Epidermal melanocyte (primary cell): ENCODE data around the gene HTR6.
"Not testable (repeated sequence)": the region's sequence is repeated elsewhere in the genome, so short reads cannot be mapped to it uniquely, and the experiment has no call there.

Experiments used
- DNase-seq: peaks from one replicate; pipeline ENCODE4 v3.0.0; 2011; ENCODE audit warnings: low spot score; ENCODE audit not compliant: insufficient read length

Gene HTR6

GRCh38 chr1:19664453-19665185 is at the start of gene HTR6:
HTR6 (plus strand) TSS chr1:19664875; CDS start chr1:19665754, 879 bp downstream.
- DNase-seq = peak; percentile 16

GRCh38 chr1:19615438-19615837 is 49.2 kb upstream of the HTR6 start:
- DNase-seq = no peak

- no peak for DNase-seq
Measured at GRCh38 chr1:19616489-19616888, 48.2 kb upstream of the HTR6 start.

- DNase-seq = no peak
Measured at GRCh38 chr1:19617376-19617775, 47.3 kb upstream of the HTR6 start.

DNA sequence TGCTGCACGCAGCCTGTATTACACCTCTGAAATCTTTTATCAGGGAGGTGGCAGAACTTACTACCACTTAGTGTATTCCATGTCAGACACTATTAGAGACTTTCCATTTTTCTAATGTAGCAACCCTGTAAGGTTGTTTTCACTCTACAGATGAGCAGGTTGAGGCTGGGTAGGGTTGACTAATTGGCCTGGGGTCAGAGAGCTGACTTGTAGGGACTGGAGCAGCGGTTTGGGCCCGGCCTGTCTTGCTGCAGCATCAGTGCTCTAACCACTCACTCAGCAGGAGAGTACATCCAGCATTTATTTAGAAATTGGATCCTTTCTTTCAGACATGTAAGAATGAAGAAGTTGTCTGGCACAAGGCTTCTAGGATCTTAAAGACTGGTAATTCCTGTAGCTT is 46.2 kb upstream of the HTR6 start:
- no peak for DNase-seq

DNA sequence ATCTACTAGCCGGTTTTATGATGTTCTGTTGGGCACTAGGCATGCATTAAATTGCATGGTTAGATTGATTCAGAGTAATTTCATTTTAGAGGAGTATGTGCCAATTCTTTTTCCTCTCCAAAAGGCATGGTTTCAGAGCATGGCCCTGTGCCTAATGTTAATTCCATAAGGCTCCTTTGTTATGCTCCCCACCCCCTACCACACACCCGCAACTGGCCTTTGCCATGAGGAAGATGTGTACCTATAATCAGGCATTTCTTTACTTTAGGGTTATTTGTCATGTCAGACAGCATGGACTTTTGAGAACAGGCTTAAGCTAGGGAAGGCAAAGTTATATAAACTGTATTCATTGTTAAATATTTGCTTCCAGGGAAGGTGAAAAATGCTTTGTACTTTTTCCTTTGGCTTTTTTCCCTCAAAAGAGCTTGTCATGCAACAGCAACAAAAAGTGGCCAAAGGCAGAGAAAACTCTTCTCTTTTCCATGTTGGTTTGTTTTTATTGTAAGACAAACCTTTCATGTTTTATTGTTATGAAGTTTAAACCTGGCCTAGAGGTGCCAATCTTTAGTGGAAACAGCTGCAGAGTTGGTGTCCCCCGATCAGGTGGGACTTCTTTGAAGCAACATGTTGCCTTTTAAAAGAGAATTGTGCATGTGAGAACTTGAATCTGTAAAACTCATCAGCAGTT is 44.8 kb upstream of the HTR6 start:
- DNase-seq = no peak

DNA sequence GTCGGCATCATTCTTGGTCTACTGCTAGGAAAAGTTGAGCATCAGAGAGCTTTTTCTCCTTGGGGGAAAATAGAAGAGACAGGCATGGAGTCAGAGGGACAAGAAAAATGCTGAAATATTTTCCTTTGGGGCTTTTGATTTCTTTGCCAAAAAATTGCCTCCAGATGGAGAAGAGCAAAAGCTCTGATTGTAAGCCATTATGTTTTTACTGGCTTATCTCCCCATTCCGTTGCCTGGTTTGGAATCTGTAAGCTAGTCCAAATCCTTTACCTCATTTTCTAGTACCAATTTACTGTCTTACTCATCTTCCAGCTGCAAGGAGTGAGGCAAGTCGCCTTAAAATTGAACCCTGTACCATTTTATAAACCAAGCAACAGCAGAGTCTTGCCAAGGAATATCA is 43.9 kb upstream of the HTR6 start:
- DNase-seq = no peak

DNA sequence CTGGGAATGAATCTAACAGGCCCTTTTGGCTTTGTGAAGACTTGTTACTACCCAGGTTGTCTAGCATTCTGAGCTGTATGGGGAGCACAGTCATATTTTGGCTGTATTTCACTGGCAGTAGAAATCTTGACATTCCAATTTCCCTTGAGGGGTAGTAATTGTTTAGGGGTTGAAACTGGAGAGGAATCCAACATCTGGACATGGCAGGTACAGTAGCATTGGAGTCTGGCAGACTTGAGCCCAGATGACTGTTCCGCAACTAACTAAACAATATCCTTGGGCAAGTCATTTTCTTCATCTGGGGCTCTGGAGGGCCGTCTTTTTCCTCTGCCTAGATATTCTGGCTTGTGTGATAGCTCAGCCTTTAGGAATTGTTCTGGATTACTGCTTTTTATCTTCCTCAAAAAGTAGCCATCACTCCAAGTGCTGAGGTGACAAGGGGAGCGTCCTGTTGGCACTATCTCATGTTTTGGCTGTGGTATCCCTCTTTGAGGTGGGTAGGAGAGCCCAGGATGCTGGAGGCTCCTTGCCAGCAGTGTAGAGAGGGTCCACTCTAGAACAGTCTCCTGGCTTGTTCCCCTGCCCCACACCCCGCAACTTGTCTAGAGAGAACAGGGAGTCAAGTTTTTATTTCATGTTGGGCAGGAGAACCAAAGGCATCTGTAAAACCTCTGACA is 43.3 kb upstream of the HTR6 start:
- DNase-seq = no peak

GRCh38 chr1:19622204-19622603 is 42.5 kb upstream of the HTR6 start:
- DNase-seq = no peak

GRCh38 chr1:19623523-19623922 is 41.2 kb upstream of the HTR6 start:
- DNase-seq = no peak

DNA sequence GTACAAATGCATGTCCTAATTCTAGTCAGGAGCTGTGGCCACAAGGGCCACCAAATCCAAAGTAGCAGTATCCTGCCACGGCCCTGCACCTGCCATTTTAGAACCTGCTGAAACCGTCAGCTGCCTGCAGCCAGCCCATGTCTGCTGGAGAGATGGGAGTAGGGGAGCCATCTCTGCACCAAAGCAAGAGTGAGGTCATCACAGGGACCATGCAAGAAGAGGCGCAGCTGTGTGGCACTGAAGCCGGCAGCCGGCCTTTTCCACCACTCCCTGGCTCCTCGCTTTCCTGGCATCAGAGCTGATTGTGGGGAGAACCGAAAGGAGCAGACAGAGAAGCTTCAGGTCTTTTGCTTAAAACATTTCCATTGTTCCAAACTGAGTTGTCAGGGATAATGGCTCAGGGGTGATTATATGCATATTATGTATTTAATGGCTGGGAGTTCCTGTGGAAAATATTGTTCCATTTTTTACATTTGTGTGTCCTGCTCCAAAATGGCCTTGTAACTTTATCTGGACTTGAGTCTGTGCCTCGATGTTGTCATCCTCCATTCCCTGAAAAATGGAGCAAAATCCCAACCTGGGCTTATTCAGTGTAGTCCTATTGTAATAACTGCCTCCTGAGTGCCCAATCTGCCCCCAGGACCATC is 39.3 kb upstream of the HTR6 start:
- no peak for DNase-seq

GRCh38 chr1:19628879-19629278 is 35.8 kb upstream of the HTR6 start:
- no peak for DNase-seq

GRCh38 chr1:19629357-19629756 is 35.3 kb upstream of the HTR6 start:
- no peak for DNase-seq

DNA sequence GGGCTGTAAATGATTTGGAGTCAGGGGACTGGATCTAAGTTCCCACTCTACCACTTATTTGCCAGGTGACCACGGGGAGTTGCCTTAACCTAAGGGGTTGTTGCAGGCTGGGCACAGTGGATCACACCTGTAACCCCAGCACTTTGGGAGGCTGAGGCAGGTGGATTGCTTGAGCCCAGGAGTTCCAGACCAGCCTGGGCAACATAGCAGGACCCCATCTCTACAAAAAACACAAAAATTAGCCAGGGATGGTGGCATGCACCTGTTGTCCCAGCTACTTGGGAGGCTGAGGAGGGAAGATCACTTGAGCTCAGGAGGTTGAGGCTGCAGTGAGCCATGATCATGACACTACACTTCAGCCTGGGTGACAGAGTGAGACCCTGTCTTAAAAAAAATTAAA is 34.5 kb upstream of the HTR6 start:
- not testable (repeated sequence) for DNase-seq

DNA sequence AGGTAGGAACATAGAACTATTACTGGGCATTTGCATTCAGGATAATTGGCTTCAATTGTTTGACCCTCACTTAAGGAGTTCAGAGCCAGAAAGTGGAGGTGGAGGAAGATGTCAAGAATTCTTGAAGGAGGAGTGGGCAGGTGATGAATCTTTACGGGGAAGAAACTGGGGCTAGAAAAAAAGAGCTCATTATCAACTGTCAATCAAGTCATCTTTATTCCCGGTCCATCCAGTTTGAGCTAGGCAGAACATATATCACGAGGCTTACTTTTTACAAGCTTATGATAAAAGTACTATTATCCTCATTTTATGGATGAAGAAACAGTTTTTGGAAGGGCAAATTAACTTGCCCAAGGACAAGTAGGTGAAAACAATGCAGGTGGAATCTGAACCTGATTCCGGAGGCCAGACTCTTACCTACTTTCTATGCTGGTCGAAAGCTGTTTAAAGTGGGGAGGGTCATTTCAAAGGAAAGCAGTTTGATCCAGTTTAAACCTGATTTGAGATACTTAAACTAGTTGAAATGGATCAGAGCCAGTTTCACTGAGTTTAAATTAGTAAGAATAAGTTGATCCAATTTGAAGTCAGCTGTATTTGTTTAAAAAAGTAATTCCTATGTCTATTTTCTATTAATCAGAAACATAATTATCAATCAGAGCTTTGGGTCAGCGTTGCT is 33.8 kb upstream of the HTR6 start:
- no peak for DNase-seq

DNA sequence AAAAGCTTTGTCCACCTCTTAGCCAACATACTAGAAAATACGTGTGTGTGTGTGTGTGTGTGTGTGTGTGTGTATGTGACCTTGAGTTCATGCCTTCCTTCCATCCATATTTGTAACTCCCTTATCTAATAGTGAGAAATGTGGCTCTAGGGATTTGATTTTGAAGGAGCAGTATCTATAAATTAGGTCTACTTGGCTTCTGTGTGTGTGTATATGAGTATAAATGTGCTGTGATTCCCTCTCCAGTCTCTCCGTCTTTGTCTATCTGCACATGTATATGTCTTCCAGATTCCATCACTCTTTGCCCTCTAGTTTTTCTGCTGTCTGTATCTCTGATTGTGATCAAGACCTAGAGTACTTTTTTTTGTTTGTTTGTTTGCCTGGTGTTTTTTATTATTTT is 32.5 kb upstream of the HTR6 start:
- no peak for DNase-seq

- peak; percentile 64 for DNase-seq
Measured at GRCh38 chr1:19633106-19633505, 31.6 kb upstream of the HTR6 start.

- not testable (repeated sequence) for DNase-seq
Measured at GRCh38 chr1:19635064-19635463, 29.6 kb upstream of the HTR6 start.

DNA sequence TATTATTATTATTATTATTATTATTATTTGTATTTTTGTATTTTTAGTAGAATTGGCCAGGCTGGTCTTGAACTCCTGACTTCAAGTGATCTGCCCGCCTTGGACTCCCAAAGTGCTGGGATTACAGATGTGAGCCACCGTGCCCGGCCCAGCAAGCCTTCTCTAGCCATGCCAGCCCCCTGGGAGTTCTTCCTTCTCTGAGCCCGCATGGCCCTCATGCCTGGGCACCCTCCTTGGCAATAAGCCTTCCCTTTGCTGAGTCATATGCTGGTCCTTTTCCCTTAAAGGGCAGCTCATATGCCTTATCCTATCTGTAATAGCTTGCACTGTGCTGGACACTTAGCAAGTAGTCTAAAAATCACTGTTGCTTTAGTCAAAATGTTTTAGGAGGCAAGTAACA is 29.0 kb upstream of the HTR6 start:
- DNase-seq = peak; percentile 13

DNA sequence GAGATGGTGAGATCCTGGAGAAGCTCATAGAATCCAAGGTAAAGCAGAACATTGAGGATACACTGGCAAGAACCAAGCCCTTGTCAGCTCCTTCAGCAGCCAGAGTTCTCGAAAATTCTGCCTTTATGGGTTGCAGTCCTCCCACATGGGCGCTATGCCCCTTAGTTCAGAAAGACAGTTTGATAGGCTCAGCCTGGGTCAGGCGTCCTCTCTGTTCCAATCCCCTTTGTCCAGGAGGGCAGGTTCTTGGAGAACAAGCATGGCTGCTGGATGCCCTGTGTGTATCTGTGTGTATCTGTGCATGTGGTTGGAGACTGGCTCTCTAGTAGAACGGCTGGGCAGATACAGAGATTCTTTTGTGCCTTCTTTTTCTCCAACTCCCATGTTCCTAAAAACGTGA is 28.6 kb upstream of the HTR6 start:
- DNase-seq = no peak

DNA sequence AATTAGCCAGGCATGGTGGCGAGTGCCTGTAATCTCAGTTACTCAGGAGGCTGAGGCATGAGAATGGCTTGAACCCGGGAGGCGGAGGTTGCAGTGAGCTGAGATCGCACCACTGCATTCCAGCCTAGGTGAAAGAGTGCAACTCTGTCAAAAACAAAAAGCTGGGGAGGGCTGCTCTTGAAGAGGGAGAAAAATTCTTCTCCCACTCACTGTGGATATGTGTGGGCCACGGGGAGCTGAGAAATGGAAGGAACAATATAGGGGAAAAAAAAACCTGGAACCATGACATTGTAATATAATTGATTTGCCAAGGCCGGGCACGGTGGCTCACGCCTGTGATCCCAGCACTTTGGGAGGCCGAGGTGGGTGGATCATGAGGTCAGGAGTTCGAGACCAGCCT is 27.9 kb upstream of the HTR6 start:
- DNase-seq = not testable (repeated sequence)
